ENCODE measurements around the gene IBA57.

Gene IBA57

DNA sequence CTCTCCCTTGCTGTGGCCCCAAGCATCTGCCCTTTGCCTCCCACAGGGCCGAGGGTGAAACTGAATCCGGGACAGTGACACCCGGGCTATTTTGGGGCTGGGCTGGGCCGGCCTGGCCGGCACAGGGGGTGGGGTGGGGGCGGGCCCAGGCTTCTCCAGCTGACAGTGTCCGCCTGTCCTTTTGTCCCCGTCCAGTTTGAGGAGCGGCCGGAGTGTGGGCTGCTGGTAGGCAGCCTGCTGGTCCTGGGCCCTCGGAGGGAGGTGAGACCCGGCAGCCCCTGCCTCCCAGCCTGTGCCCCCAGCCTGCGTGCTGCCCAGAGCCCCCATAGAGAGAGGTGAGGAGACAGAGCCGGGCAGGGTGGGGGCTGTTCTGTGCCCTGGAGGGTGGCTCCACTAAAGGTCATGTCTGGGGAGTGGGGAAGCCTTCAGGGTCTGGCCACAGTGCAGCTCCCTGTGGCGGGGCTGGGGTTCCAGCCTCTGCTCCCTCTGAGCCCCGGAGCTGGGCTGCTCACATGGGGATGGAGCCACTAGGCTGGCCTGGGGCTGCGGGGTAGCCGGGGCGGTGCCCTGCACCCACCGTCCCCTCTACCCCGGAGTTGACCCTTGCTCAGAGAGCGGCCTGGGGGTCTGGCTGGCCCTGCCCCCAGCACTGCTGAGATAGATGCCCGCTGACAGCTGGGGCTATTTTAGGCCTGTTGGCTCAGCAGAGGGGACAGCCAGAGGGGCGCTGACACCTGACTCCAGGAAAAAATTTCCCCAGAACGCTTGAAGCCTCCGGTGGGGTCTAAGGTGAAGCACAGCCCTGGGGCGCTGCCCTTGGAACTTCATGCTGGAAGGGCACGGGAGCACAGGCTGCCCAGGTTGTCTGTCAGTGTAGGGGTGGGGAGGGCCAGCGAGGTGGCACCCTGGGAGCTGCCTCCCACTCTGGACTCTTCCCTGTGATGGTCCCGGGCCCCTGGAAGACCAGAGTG is 42.5 kb downstream of the IBA57 start, which contains the start of gene OBSCN:
Gene OBSCN, plus strand, starts transcription at position 194 of the 971 bp plus-strand sequence. CDS start 3,740 bp downstream, outside the sequence.
- TF ChIP-seq ZNF70 (CRISPR knock-in tag; IDR thresholded peaks at IDR 0.05) = no peak
- no peak for TF ChIP-seq SNAI2 (CRISPR knock-in tag; IDR thresholded peaks at IDR 0.05)
- no peak for ATAC-seq

DNA sequence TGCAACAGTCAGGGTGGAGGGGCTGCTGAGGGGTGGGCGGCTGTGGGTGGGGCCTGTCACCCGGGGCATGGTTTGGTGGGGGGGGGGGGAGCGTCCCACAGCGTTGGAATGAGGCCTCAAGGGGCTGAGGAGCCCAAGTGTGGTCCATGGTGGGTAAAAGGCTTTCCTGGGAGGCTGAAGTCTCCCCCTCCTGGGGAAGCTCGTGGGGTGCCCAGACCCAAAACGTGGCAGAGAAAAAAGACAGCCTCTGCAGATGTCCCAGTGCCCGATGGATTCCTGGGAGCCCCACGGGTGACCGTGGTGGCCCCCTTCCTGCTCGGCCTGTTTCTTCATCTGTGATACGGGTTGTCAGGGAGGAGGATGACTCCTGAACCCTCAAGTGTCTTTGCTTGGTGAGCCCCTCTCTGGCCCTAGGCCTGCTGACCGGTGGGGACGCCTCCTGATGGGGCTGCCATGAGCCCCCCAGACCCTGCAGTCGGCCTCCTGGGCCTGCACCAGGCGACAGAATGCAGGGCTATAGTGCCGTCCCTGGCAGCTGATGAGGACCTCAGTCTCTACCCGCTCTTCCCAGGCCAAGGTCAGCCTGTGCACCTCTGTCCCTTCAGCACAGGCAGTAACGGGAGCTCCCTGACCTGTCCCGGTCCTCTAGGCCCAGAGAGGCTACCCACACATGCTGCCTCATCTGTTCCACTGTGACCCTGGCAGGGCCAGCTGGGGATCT is 43.4 kb downstream of the IBA57 start:
- no peak for ATAC-seq
- TF ChIP-seq OSR1 (CRISPR knock-in tag; IDR thresholded peaks at IDR 0.05) (no peak), TCF4 (CRISPR knock-in tag; IDR thresholded peaks at IDR 0.05; ENCODE audit: borderline replicate concordance) (no peak), TOX (CRISPR knock-in tag; IDR thresholded peaks at IDR 0.05; ENCODE audit: borderline replicate concordance) (no peak), SNAI2 (CRISPR knock-in tag; IDR thresholded peaks at IDR 0.05) (no peak), ZNF565 (CRISPR knock-in tag; conservative IDR thresholded peaks at IDR 0.05; ENCODE audit: low read depth) (no peak), BACH2 (CRISPR knock-in tag; IDR thresholded peaks at IDR 0.05; ENCODE audit: borderline replicate concordance) (no peak), GLIS3 (CRISPR knock-in tag; IDR thresholded peaks at IDR 0.05) (no peak)

- TF ChIP-seq RARB (CRISPR knock-in tag; IDR thresholded peaks at IDR 0.05) (no peak), SNAI2 (CRISPR knock-in tag; IDR thresholded peaks at IDR 0.05) (no peak), ZC3H10 (CRISPR knock-in tag; IDR thresholded peaks at IDR 0.05) (no peak)
- no peak for ATAC-seq
These were observed 44.1 kb downstream of the IBA57 start for GRCh38 chr1:228209657-228210056.

GRCh38 chr1:228210076-228210651 is 44.6 kb downstream of the IBA57 start:
- no peak for ATAC-seq
- no peak for TF ChIP-seq ARNTL (CRISPR knock-in tag; IDR thresholded peaks at IDR 0.05; ENCODE audit: borderline replicate concordance, low read depth)
- no peak for TF ChIP-seq GLIS3 (CRISPR knock-in tag; IDR thresholded peaks at IDR 0.05)
- no peak for TF ChIP-seq ZNF70 (CRISPR knock-in tag; IDR thresholded peaks at IDR 0.05)
- TF ChIP-seq ZNF8 (CRISPR knock-in tag; IDR thresholded peaks at IDR 0.05) = no peak
- no peak for TF ChIP-seq ZNF565 (CRISPR knock-in tag; conservative IDR thresholded peaks at IDR 0.05; ENCODE audit: low read depth)
- TF ChIP-seq CSRNP3 (CRISPR knock-in tag; IDR thresholded peaks at IDR 0.05) = no peak
- no peak for TF ChIP-seq PATZ1 (CRISPR knock-in tag; IDR thresholded peaks at IDR 0.05; ENCODE audit: borderline replicate concordance)
- TF ChIP-seq RARB (CRISPR knock-in tag; IDR thresholded peaks at IDR 0.05) = no peak
- no peak for TF ChIP-seq SNAI2 (CRISPR knock-in tag; IDR thresholded peaks at IDR 0.05)
- TF ChIP-seq PPARA (CRISPR knock-in tag; IDR thresholded peaks at IDR 0.05; ENCODE audit: borderline replicate concordance) = no peak
- no peak for TF ChIP-seq POU6F1 (CRISPR knock-in tag; IDR thresholded peaks at IDR 0.05; ENCODE audit: borderline replicate concordance, low read depth)
- no peak for TF ChIP-seq TCF4 (CRISPR knock-in tag; IDR thresholded peaks at IDR 0.05; ENCODE audit: borderline replicate concordance)
- no peak for TF ChIP-seq CREB5 (CRISPR knock-in tag; IDR thresholded peaks at IDR 0.05; ENCODE audit: low read depth)
- TF ChIP-seq TOX (CRISPR knock-in tag; IDR thresholded peaks at IDR 0.05; ENCODE audit: borderline replicate concordance) = no peak
- TF ChIP-seq ESRRG (CRISPR knock-in tag; IDR thresholded peaks at IDR 0.05) = no peak
- TF ChIP-seq, protein P1, sequence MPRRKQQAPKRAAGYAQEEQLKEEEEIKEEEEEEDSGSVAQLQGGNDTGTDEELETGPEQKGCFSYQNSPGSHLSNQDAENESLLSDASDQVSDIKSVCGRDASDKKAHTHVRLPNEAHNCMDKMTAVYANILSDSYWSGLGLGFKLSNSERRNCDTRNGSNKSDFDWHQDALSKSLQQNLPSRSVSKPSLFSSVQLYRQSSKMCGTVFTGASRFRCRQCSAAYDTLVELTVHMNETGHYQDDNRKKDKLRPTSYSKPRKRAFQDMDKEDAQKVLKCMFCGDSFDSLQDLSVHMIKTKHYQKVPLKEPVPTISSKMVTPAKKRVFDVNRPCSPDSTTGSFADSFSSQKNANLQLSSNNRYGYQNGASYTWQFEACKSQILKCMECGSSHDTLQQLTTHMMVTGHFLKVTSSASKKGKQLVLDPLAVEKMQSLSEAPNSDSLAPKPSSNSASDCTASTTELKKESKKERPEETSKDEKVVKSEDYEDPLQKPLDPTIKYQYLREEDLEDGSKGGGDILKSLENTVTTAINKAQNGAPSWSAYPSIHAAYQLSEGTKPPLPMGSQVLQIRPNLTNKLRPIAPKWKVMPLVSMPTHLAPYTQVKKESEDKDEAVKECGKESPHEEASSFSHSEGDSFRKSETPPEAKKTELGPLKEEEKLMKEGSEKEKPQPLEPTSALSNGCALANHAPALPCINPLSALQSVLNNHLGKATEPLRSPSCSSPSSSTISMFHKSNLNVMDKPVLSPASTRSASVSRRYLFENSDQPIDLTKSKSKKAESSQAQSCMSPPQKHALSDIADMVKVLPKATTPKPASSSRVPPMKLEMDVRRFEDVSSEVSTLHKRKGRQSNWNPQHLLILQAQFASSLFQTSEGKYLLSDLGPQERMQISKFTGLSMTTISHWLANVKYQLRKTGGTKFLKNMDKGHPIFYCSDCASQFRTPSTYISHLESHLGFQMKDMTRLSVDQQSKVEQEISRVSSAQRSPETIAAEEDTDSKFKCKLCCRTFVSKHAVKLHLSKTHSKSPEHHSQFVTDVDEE (CRISPR knock-in tag; IDR thresholded peaks at IDR 0.05) = no peak
- TF ChIP-seq CSDC2 (CRISPR knock-in tag; IDR thresholded peaks at IDR 0.05) = no peak
- no peak for TF ChIP-seq OSR1 (CRISPR knock-in tag; IDR thresholded peaks at IDR 0.05)
- TF ChIP-seq ZFP30 (CRISPR knock-in tag; IDR thresholded peaks at IDR 0.05) = no peak
- TF ChIP-seq ZC3H10 (CRISPR knock-in tag; IDR thresholded peaks at IDR 0.05) = no peak
